ENCODE measurements around the gene DNM2. TPM values are rescaled to one million over a fixed set of nuclear protein-coding genes. Genes with fewer than 3 reads are reported as not detected.
A peak's percentile ranks its signal among the peaks of the same experiment; 100 is the strongest.

Gene DNM2
- total RNA-seq, 4 donors from 2014 or later, result 79.1 to 115 (median 96.8) TPM

GRCh38 chr19:10695401-10696398 is 22.2 kb upstream of the DNM2 start:
- TF ChIP-seq, protein P1, sequence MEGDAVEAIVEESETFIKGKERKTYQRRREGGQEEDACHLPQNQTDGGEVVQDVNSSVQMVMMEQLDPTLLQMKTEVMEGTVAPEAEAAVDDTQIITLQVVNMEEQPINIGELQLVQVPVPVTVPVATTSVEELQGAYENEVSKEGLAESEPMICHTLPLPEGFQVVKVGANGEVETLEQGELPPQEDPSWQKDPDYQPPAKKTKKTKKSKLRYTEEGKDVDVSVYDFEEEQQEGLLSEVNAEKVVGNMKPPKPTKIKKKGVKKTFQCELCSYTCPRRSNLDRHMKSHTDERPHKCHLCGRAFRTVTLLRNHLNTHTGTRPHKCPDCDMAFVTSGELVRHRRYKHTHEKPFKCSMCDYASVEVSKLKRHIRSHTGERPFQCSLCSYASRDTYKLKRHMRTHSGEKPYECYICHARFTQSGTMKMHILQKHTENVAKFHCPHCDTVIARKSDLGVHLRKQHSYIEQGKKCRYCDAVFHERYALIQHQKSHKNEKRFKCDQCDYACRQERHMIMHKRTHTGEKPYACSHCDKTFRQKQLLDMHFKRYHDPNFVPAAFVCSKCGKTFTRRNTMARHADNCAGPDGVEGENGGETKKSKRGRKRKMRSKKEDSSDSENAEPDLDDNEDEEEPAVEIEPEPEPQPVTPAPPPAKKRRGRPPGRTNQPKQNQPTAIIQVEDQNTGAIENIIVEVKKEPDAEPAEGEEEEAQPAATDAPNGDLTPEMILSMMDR (IDR thresholded peaks at IDR 0.05), result peak in 1 of 4 experiments; percentile 30
- TF ChIP-seq POLR2AphosphoS5 (IDR thresholded peaks at IDR 0.05) (peak; percentile 4), EP300 (IDR thresholded peaks at IDR 0.05) (no peak)
- Histone ChIP-seq H3K27ac (no peak overlapping the region), H3K27me3 (no peaks in the 10 kb centered on the region), H3K9me3 (no peaks in the 10 kb centered on the region), H3K4me3 (peak overlapping the region in 1 of 2 donors; percentile 21), H3K36me3 (peaks cover 0 to 22% of the 10 kb centered on the region in 2 donors), H3K4me1 (peaks cover 0 to 20% (median 4%) of the 10 kb centered on the region in 3 donors)
- ATAC-seq, result peak; percentile 98
- WGBS, 2 donors (ENCODE audit: low coverage in 1 of 2), result 19 to 22% methylated on average over 14 to 29 of the region's 59 CpGs

- Histone ChIP-seq H3K27ac (no peak overlapping the region), H3K9me3 (no peaks in the 10 kb centered on the region), H3K36me3 (peaks cover 0 to 12% of the 10 kb centered on the region in 2 donors), H3K4me1 (peaks cover 0 to 38% (median 7%) of the 10 kb centered on the region in 3 donors), H3K27me3 (no peaks in the 10 kb centered on the region), H3K4me3 (no peak overlapping the region)
- no peak for TF ChIP-seq POLR2AphosphoS5 (IDR thresholded peaks at IDR 0.05)
- TF ChIP-seq, protein P1 (IDR thresholded peaks at IDR 0.05), result peak in 2 of 4 experiments; percentile 9 to 44
- no peak for ATAC-seq
- WGBS, 2 donors (ENCODE audit: low coverage in 1 of 2), result 7 to 34% methylated on average over 5 to 10 of the region's 15 CpGs
Observed at GRCh38 chr19:10699650-10700335, 18.1 kb upstream of the DNM2 start.

DNA sequence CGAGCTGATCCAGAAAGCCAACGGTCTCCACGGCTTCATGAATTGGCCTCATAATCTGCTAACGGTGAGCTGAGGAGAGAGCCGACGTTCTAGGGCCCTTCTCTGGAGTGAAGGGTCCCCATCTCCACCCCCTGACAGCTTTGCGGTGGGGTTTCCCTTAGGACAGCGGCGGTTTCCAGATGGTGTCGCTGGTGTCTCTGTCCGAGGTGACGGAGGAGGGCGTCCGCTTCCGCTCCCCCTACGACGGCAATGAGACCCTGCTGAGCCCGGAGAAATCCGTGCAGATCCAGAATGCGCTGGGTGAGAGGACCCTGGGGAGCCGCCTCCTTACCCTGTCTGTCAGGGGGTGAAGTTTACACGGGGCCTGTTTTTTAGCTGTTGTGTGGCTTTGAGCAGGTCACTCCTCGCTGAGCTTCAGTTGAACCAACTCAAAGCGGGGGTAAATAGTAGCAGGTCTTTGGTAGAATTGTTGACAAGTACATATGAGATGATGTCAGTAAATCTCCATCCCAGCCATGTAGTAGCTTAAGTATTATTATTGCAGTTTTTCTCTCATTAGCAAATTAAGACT is 15.8 kb upstream of the DNM2 start:
- Histone ChIP-seq H3K4me1 (peaks cover 0 to 21% (median 3%) of the 10 kb centered on the region in 3 donors), H3K27ac (peak overlapping the region in 1 of 4 donors; percentile 75), H3K9me3 (no peaks in the 10 kb centered on the region), H3K36me3 (peaks cover 0 to 16% of the 10 kb centered on the region in 2 donors), H3K27me3 (no peaks in the 10 kb centered on the region), H3K4me3 (peak overlapping the region; percentile 48 to 80)
- TF ChIP-seq POLR2A (IDR thresholded peaks at IDR 0.05) (no peak), POLR2AphosphoS5 (IDR thresholded peaks at IDR 0.05) (no peak), EP300 (IDR thresholded peaks at IDR 0.05) (no peak)
- TF ChIP-seq, protein P1 (IDR thresholded peaks at IDR 0.05), result no peak
- ATAC-seq, result peak; percentile 8
- WGBS, 2 donors (ENCODE audit: low coverage in 1 of 2), result 50% methylated on average over 3 of the region's 24 CpGs; no CpG with 5 or more reads in 1 of the 2 donors

DNA sequence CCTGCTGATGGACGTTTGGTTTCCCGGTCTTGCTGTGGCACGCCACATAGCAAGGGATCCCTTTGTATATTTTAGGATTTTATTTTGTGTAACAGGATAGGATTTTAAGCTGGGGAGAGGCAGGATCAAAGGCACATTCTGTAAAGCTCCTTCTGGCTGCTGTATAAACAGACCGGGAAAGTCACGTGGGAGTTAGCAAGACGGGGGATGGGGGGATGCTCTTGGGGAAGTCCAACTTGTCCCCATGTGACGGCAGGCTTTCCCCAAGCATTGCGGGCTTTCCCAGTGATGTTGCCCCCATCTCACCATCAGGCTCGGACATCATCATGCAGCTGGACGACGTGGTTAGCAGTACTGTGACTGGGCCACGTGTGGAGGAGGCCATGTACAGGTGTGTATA is 10.9 kb upstream of the DNM2 start:
- TF ChIP-seq EP300 (IDR thresholded peaks at IDR 0.05) (no peak), POLR2A (IDR thresholded peaks at IDR 0.05) (no peak), POLR2AphosphoS5 (IDR thresholded peaks at IDR 0.05) (no peak)
- TF ChIP-seq, protein P1 (IDR thresholded peaks at IDR 0.05), result no peak
- Histone ChIP-seq H3K9me3 (no peaks in the 10 kb centered on the region), H3K27me3 (no peaks in the 10 kb centered on the region), H3K36me3 (peaks cover 0 to 50% of the 10 kb centered on the region in 2 donors), H3K4me1 (peaks cover 0 to 5% (median 2%) of the 10 kb centered on the region in 3 donors), H3K4me3 (no peak overlapping the region), H3K27ac (no peak overlapping the region)
- ATAC-seq, result no peak
- 39 to 50% methylated on average over 7 to 8 of the region's 12 CpGs for WGBS, 2 donors (ENCODE audit: low coverage in 1 of 2)
